GM23338 (cell line): Measurements from ENCODE around the gene CLEC14A. TPM values are rescaled to one million over a fixed set of nuclear protein-coding genes. Genes with fewer than 3 reads are reported as not detected.
A peak's percentile ranks its signal among the peaks of the same experiment; 100 is the strongest.

Experiments used
- ATAC-seq: fragments of 200-7000 bp; cut with Tn5 transposase; 3 replicates; pipeline ENCODE4 v1.9.1; 2020
- DNase-seq: peaks from one replicate; pipeline ENCODE4 v3.0.0-alpha.2; 2015; ENCODE audit warnings: low spot score
- H2AFZ ChIP-seq: fragments of 200-600 bp; sonication (generic); 2 replicates; pipeline ENCODE4 v1.8.0; 2016; ENCODE audit warnings: antibody characterized with exemption, mild to moderate bottlenecking, moderate library complexity
- H3F3A ChIP-seq: fragments of 200-600 bp; sonication (generic); replicated peaks from 2 replicates; pipeline ENCODE4 v1.8.0; 2017; ENCODE audit warnings: antibody characterized with exemption, mixed run types, low read depth
- H3K27ac ChIP-seq: fragments of 200-600 bp; sonication (generic); 2 replicates; pipeline ENCODE4 v1.6.1; 2016; ENCODE audit warnings: low read depth
- H3K27me3 ChIP-seq: fragments of 200-600 bp; sonication (generic); 2 replicates; pipeline ENCODE4 v1.8.0; 2016; ENCODE audit warnings: mild to moderate bottlenecking, mixed run types, moderate library complexity; ENCODE audit not compliant: insufficient read depth
- H3K36me3 ChIP-seq: fragments of 200-600 bp; sonication (generic); 2 replicates; pipeline ENCODE4 v1.8.0; 2016; ENCODE audit warnings: mild to moderate bottlenecking; ENCODE audit not compliant: insufficient read depth
- H3K4me1 ChIP-seq: fragments of 200-600 bp; sonication (generic); 2 replicates; pipeline ENCODE4 v1.8.0; 2016; ENCODE audit warnings: mild to moderate bottlenecking, moderate library complexity; ENCODE audit not compliant: insufficient read depth
- H3K4me2 ChIP-seq: fragments of 200-600 bp; sonication (generic); 2 replicates; pipeline ENCODE4 v1.7.1; 2017; ENCODE audit warnings: mixed run types
- H3K4me3 ChIP-seq: fragments of 200-600 bp; sonication (generic); 2 replicates; pipeline ENCODE4 v1.6.1; 2016; ENCODE audit warnings: mixed run types
- H3K79me2 ChIP-seq: fragments of 200-600 bp; sonication (generic); replicated peaks from 2 replicates; pipeline ENCODE4 v1.8.0; 2017; ENCODE audit warnings: mild to moderate bottlenecking; ENCODE audit not compliant: insufficient read depth
- H3K9me2 ChIP-seq: fragments of 200-600 bp; sonication (generic); 2 replicates; pipeline ENCODE4 v1.8.0; 2017; ENCODE audit not compliant: insufficient read depth
- H4K20me1 ChIP-seq: fragments of 200-600 bp; sonication (generic); replicated peaks from 2 replicates; pipeline ENCODE4 v1.8.0; 2017; ENCODE audit warnings: mild to moderate bottlenecking; ENCODE audit not compliant: insufficient read depth
- H3K27ac Mint-ChIP-seq: 2 replicates; pipeline ENCODE4 v1.8.0; 2020; ENCODE audit warnings: inconsistent platforms, mild to moderate bottlenecking, moderate library complexity, mixed read lengths
- H3K27me3 Mint-ChIP-seq: 3 replicates; pipeline ENCODE4 v1.8.0; 2022; ENCODE audit warnings: low read depth, mild to moderate bottlenecking, moderate library complexity, mixed read lengths, inconsistent platforms; ENCODE audit not compliant: insufficient read depth, poor library complexity
- H3K36me3 Mint-ChIP-seq: 3 replicates; pipeline ENCODE4 v1.8.0; 2021; ENCODE audit warnings: low read depth, mild to moderate bottlenecking, inconsistent platforms, moderate library complexity, mixed read lengths
- H3K4me1 Mint-ChIP-seq: 3 replicates; pipeline ENCODE4 v1.8.0; 2020; ENCODE audit warnings: mild to moderate bottlenecking, inconsistent platforms, mixed read lengths
- H3K4me3 Mint-ChIP-seq: 3 replicates; pipeline ENCODE4 v1.8.0; 2021; ENCODE audit warnings: moderate library complexity, mild to moderate bottlenecking, inconsistent platforms, mixed read lengths
- H3K9me3 Mint-ChIP-seq: 3 replicates; pipeline ENCODE4 v1.8.0; 2020; ENCODE audit warnings: moderate library complexity, mild to moderate bottlenecking, inconsistent platforms, mixed read lengths
- CREB1 ChIP-seq: fragments of 250-450 bp; sonication (Bioruptor Pico); IDR thresholded peaks from 2 replicates; pipeline ENCODE4 v1.5.0; 2020; ENCODE audit warnings: low read depth, mild to moderate bottlenecking, moderate library complexity
- CTCF ChIP-seq, 2 experiments: fragments of 200-600 bp in 1 of 2; sonication (generic) in 1 of 2; conservative IDR thresholded peaks; 2 replicates each; pipeline versions ENCODE4 v1.5.1 to v1.6.1; 2016 to 2017; ENCODE audit warnings: antibody characterized with exemption in 2 of 2, low read depth in 2 of 2, mild to moderate bottlenecking in 2 of 2, moderate library complexity in 1 of 2
- ETS1 ChIP-seq: IDR thresholded peaks from 2 replicates; pipeline ENCODE4 v1.6.1; 2016; ENCODE audit warnings: antibody characterized with exemption
- EZH2 ChIP-seq: fragments of 200-600 bp; sonication (generic); IDR thresholded peaks from one replicate; pipeline ENCODE4 v1.8.0; 2017; ENCODE audit warnings: antibody characterized with exemption, mild to moderate bottlenecking, low read depth; ENCODE audit not compliant: unreplicated experiment
- EZH2phosphoT487 ChIP-seq: fragments of 200-600 bp; sonication (generic); IDR thresholded peaks from one replicate; pipeline ENCODE4 v1.8.1; 2018; ENCODE audit warnings: antibody characterized with exemption; ENCODE audit not compliant: unreplicated experiment
- JUNB ChIP-seq: IDR thresholded peaks from one replicate; pipeline ENCODE4 v1.6.1; 2016; ENCODE audit warnings: antibody characterized with exemption; ENCODE audit not compliant: unreplicated experiment
- NANOG ChIP-seq: IDR thresholded peaks from 2 replicates; pipeline ENCODE4 v1.6.1; 2016; ENCODE audit warnings: antibody characterized with exemption, borderline replicate concordance
- POLR2AphosphoS5 ChIP-seq: IDR thresholded peaks from 2 replicates; pipeline ENCODE4 v1.6.1; 2016; ENCODE audit warnings: antibody characterized with exemption, low read depth
- REST ChIP-seq: IDR thresholded peaks from one replicate; pipeline ENCODE4 v1.6.1; 2018; ENCODE audit warnings: antibody characterized with exemption; ENCODE audit not compliant: unreplicated experiment
- STAT1 ChIP-seq: IDR thresholded peaks from one replicate; pipeline ENCODE4 v1.6.1; 2016; ENCODE audit warnings: antibody characterized with exemption; ENCODE audit not compliant: unreplicated experiment
- ZNF114 ChIP-seq: fragments of 250-450 bp; sonication (Bioruptor Pico); IDR thresholded peaks from 2 replicates; pipeline ENCODE4 v1.5.0; 2020; ENCODE audit warnings: mild to moderate bottlenecking, moderate library complexity
- ZNF331 ChIP-seq: fragments of 250-450 bp; sonication (Bioruptor Pico); IDR thresholded peaks from 2 replicates; pipeline ENCODE4 v1.5.0; 2020; ENCODE audit warnings: low read depth, mild to moderate bottlenecking, moderate library complexity
- ZNF462 ChIP-seq: fragments of 250-450 bp; sonication (Bioruptor Pico); IDR thresholded peaks from 2 replicates; pipeline ENCODE4 v1.5.0; 2020; ENCODE audit warnings: mild to moderate bottlenecking, moderate library complexity
- polyA plus RNA-seq: library from polyadenylated mRNA; unstranded; fragments of >200 nt; fragmentation: Nextera tagmentation; extraction: Ambion mirVana; gene quantifications from 2 replicates; pipeline ENCODE4 v1.2.1, GENCODE V29; 2016
- total RNA-seq: library from RNA; depleted of rRNA; stranded (reverse); fragments of >200 nt; shearing (Covaris generic); gene quantifications from 2 replicates; pipeline ENCODE4 v1.2.3, GENCODE V29; 2014

CLEC14A gene
- total and polyA plus RNA-seq, 2 experiments from 2014 or later: not detected

GRCh38 chr14:38217553-38217952 lies 38.3 kb downstream of the CLEC14A start:
- Histone ChIP-seq H3K4me2 (no peak overlapping the region), H3K27me3 (peaks cover 82% of the 10 kb centered on the region), H2AFZ (no peak overlapping the region), H3K36me3 (no peaks in the 10 kb centered on the region), H3K4me3 (no peak overlapping the region), H3K9me2 (no peaks in the 10 kb centered on the region), H4K20me1 (no peaks in the 10 kb centered on the region), H3K4me1 (peaks cover 47% of the 10 kb centered on the region), H3K79me2 (no peaks in the 10 kb centered on the region), H3K27ac (no peak overlapping the region), H3F3A (no peaks in the 10 kb centered on the region)
- H3K27me3 Mint-ChIP-seq: peaks cover 30% of the 10 kb centered on the region
- DNase-seq (peak; percentile 38), ATAC-seq (no peak)
- H3K9me3 Mint-ChIP-seq: no peaks in the 10 kb centered on the region
- no peak for TF ChIP-seq POLR2AphosphoS5
- TF ChIP-seq JUNB: no peak
- TF ChIP-seq EZH2: no peak
- no peak for TF ChIP-seq CTCF (conservative IDR thresholded peaks at IDR 0.05; ENCODE audit: low read depth in 2 of 2)
- TF ChIP-seq EZH2phosphoT487: no peak
- TF ChIP-seq ZNF114 (CRISPR knock-in tag): no peak
- no peak for TF ChIP-seq STAT1
- TF ChIP-seq REST: no peak
- no peak for TF ChIP-seq NANOG
- TF ChIP-seq ZNF331 (CRISPR knock-in tag): no peak
- no peak for TF ChIP-seq ZNF462
- no peak for TF ChIP-seq ETS1
- no peak for TF ChIP-seq CREB1 (CRISPR knock-in tag)
- no peak overlapping the region for H3K27ac Mint-ChIP-seq
- H3K4me3 Mint-ChIP-seq: no peak overlapping the region
- H3K36me3 Mint-ChIP-seq: no peaks in the 10 kb centered on the region
- H3K4me1 Mint-ChIP-seq: peaks cover 35% of the 10 kb centered on the region
